ENCODE data around the gene CYP26A1. TPM values are rescaled to one million over a fixed set of nuclear protein-coding genes. Genes with fewer than 3 reads are reported as not detected.

Gene CYP26A1
- polyA plus RNA-seq, 6 donors from 2014 or later, result not detected

- ATAC-seq (ENCODE audit: low read depth in 2 of 2) (no peak), DNase-seq (no peak)
- Mint-ChIP-seq H3K4me3 (no peak overlapping the region), H3K27ac (no peak overlapping the region), H3K9me3 (no peaks in the 10 kb centered on the region), H3K27me3 (peaks cover 44 to 74% (median 58%) of the 10 kb centered on the region in 3 donors), H3K4me1 (peaks cover 9 to 27% (median 21%) of the 10 kb centered on the region in 3 donors), H3K36me3 (no peaks in the 10 kb centered on the region)
Measured at GRCh38 chr10:93077860-93078337, 4.2 kb downstream of the CYP26A1 start.

- Mint-ChIP-seq H3K36me3 (no peaks in the 10 kb centered on the region), H3K27me3 (peaks cover 39 to 61% (median 46%) of the 10 kb centered on the region in 3 donors), H3K27ac (peak overlapping the region in 2 of 6 donors; percentile 40 to 70), H3K9me3 (no peaks in the 10 kb centered on the region), H3K4me1 (peaks cover 3 to 14% (median 10%) of the 10 kb centered on the region in 3 donors), H3K4me3 (peak overlapping the region in 1 of 8 donors; percentile 38)
- ATAC-seq (ENCODE audit: low read depth in 2 of 2) (no peak), DNase-seq (no peak)
Measured at GRCh38 chr10:93079663-93080349, 6.1 kb downstream of the CYP26A1 start.

GRCh38 chr10:93080350-93081046 is 6.8 kb downstream of the CYP26A1 start:
- Mint-ChIP-seq H3K4me3 (peak overlapping the region in 1 of 8 donors; percentile 38), H3K27ac (peak overlapping the region in 1 of 6 donors; percentile 70), H3K36me3 (no peaks in the 10 kb centered on the region), H3K4me1 (peaks cover 3 to 9% (median 5%) of the 10 kb centered on the region in 3 donors), H3K27me3 (peaks cover 38 to 54% (median 39%) of the 10 kb centered on the region in 3 donors), H3K9me3 (no peaks in the 10 kb centered on the region)
- DNase-seq (no peak), ATAC-seq (ENCODE audit: low read depth in 2 of 2) (peak in 1 of 2 donors; percentile 55)

GRCh38 chr10:93081318-93081717 is 7.6 kb downstream of the CYP26A1 start:
- peaks cover 32 to 45% (median 34%) of the 10 kb centered on the region in 3 donors for H3K27me3 Mint-ChIP-seq
- peaks cover 3 to 9% (median 5%) of the 10 kb centered on the region in 3 donors for H3K4me1 Mint-ChIP-seq
- H3K4me3 Mint-ChIP-seq, result no peak overlapping the region
- H3K36me3 Mint-ChIP-seq, result no peaks in the 10 kb centered on the region
- peak overlapping the region in 1 of 6 donors; percentile 26 for H3K27ac Mint-ChIP-seq
- ATAC-seq (ENCODE audit: low read depth in 2 of 2) (no peak), DNase-seq (no peak)
- no peaks in the 10 kb centered on the region for H3K9me3 Mint-ChIP-seq

GRCh38 chr10:93081834-93082233 is 8.1 kb downstream of the CYP26A1 start:
- DNase-seq (no peak), ATAC-seq (ENCODE audit: low read depth in 2 of 2) (no peak)
- Mint-ChIP-seq H3K9me3 (no peaks in the 10 kb centered on the region), H3K4me3 (no peak overlapping the region), H3K4me1 (peaks cover 3 to 9% (median 5%) of the 10 kb centered on the region in 3 donors), H3K27me3 (peaks cover 27 to 40% (median 29%) of the 10 kb centered on the region in 3 donors), H3K27ac (no peak overlapping the region), H3K36me3 (no peaks in the 10 kb centered on the region)

GRCh38 chr10:93083743-93084539 is 10.2 kb downstream of the CYP26A1 start:
- Mint-ChIP-seq H3K27ac (no peak overlapping the region), H3K36me3 (no peaks in the 10 kb centered on the region), H3K4me3 (no peak overlapping the region), H3K27me3 (peaks cover 20 to 41% (median 33%) of the 10 kb centered on the region in 3 donors), H3K9me3 (no peaks in the 10 kb centered on the region), H3K4me1 (peaks cover 3 to 9% (median 5%) of the 10 kb centered on the region in 3 donors)
- ATAC-seq (ENCODE audit: low read depth in 2 of 2), result no peak
- no peak for DNase-seq

- ATAC-seq (ENCODE audit: low read depth in 2 of 2), result no peak
- Mint-ChIP-seq H3K27me3 (peaks cover 9 to 36% (median 28%) of the 10 kb centered on the region in 3 donors), H3K4me3 (no peak overlapping the region), H3K27ac (no peak overlapping the region), H3K9me3 (no peaks in the 10 kb centered on the region), H3K36me3 (no peaks in the 10 kb centered on the region), H3K4me1 (peaks cover 0 to under 1% (median under 1%) of the 10 kb centered on the region in 3 donors)
- no peak for DNase-seq
Measured at GRCh38 chr10:93085272-93085859, 11.7 kb downstream of the CYP26A1 start.

GRCh38 chr10:93086289-93086688 is 12.6 kb downstream of the CYP26A1 start:
- H3K27ac Mint-ChIP-seq, result no peak overlapping the region

GRCh38 chr10:93087846-93088245 is 14.2 kb downstream of the CYP26A1 start:
- DNase-seq, result no peak
- H3K27ac Mint-ChIP-seq, result no peak overlapping the region
- peaks cover 3 to 30% (median 27%) of the 10 kb centered on the region in 3 donors for H3K27me3 Mint-ChIP-seq

More at GRCh38 chr10:93086289-93086688, 12.6 kb downstream of the CYP26A1 start:
- DNase-seq (no peak), ATAC-seq (ENCODE audit: low read depth in 2 of 2) (no peak)
- Mint-ChIP-seq H3K4me1 (no peaks in the 10 kb centered on the region), H3K36me3 (no peaks in the 10 kb centered on the region), H3K9me3 (no peaks in the 10 kb centered on the region), H3K27me3 (peaks cover 9 to 32% (median 27%) of the 10 kb centered on the region in 3 donors), H3K4me3 (no peak overlapping the region)

GRCh38 chr10:93088466-93088865 is 14.8 kb downstream of the CYP26A1 start:
- H3K9me3 Mint-ChIP-seq, result no peaks in the 10 kb centered on the region
- DNase-seq (no peak), ATAC-seq (ENCODE audit: low read depth in 2 of 2) (no peak)
- H3K4me3 Mint-ChIP-seq, result peak overlapping the region in 2 of 8 donors; percentile 47
- H3K4me1 Mint-ChIP-seq, result no peaks in the 10 kb centered on the region
- H3K27me3 Mint-ChIP-seq, result peaks cover 3 to 36% (median 33%) of the 10 kb centered on the region in 3 donors
- H3K27ac Mint-ChIP-seq, result no peak overlapping the region
- H3K36me3 Mint-ChIP-seq, result no peaks in the 10 kb centered on the region

More at GRCh38 chr10:93087846-93088245, 14.2 kb downstream of the CYP26A1 start:
- Mint-ChIP-seq H3K4me1 (no peaks in the 10 kb centered on the region), H3K4me3 (no peak overlapping the region), H3K36me3 (no peaks in the 10 kb centered on the region), H3K9me3 (no peaks in the 10 kb centered on the region)
- no peak for ATAC-seq (ENCODE audit: low read depth in 2 of 2)

- peaks cover 7 to 45% (median 33%) of the 10 kb centered on the region in 3 donors for H3K27me3 Mint-ChIP-seq
- peaks cover 0 to 4% (median 0%) of the 10 kb centered on the region in 3 donors for H3K4me1 Mint-ChIP-seq
- H3K9me3 Mint-ChIP-seq, result peaks cover 0 to 3% (median 0%) of the 10 kb centered on the region in 7 donors
- no peak for DNase-seq
- no peak for ATAC-seq (ENCODE audit: low read depth in 2 of 2)
- H3K4me3 Mint-ChIP-seq, result no peak overlapping the region
- H3K36me3 Mint-ChIP-seq, result no peaks in the 10 kb centered on the region
- H3K27ac Mint-ChIP-seq, result no peak overlapping the region
Measured at GRCh38 chr10:93090619-93091018, 16.9 kb downstream of the CYP26A1 start.

GRCh38 chr10:93091960-93092359 is 18.3 kb downstream of the CYP26A1 start:
- DNase-seq (no peak), ATAC-seq (ENCODE audit: low read depth in 2 of 2) (no peak)
- H3K4me3 Mint-ChIP-seq, result no peak overlapping the region
- H3K36me3 Mint-ChIP-seq, result no peaks in the 10 kb centered on the region
- H3K4me1 Mint-ChIP-seq, result peaks cover 0 to 4% (median 0%) of the 10 kb centered on the region in 3 donors
- H3K9me3 Mint-ChIP-seq, result peaks cover 0 to 3% (median 0%) of the 10 kb centered on the region in 7 donors
- peaks cover 7 to 45% (median 33%) of the 10 kb centered on the region in 3 donors for H3K27me3 Mint-ChIP-seq
- no peak overlapping the region for H3K27ac Mint-ChIP-seq

All from naive B cell (primary cell).